Neuronal stem cell (in vitro differentiated cells): ENCODE measurements around the gene TMEM252.

ENCODE experiments used
- DNase-seq: peaks from one replicate; pipeline ENCODE4 v3.0.0-alpha.2; 2013; ENCODE audit warnings: low spot score
- H2AFZ ChIP-seq: one replicate; pipeline ENCODE4 v1.6.1; 2013; ENCODE audit warnings: mild to moderate bottlenecking, low read length, inconsistent platforms
- H2AK5ac ChIP-seq: 2 replicates; pipeline ENCODE4 v1.6.1; 2013; ENCODE audit warnings: low read depth, mild to moderate bottlenecking, inconsistent platforms, low read length, moderate library complexity, mixed read lengths
- H2BK120ac ChIP-seq: 2 replicates; pipeline ENCODE4 v1.6.1; 2013; ENCODE audit warnings: low read depth, mild to moderate bottlenecking, inconsistent platforms, low read length, moderate library complexity, mixed read lengths
- H2BK12ac ChIP-seq: one replicate; pipeline ENCODE4 v1.6.1; 2013; ENCODE audit warnings: low read length, inconsistent platforms
- H2BK15ac ChIP-seq: 2 replicates; pipeline ENCODE4 v1.6.1; 2013; ENCODE audit warnings: mild to moderate bottlenecking, low read length, inconsistent platforms, mixed read lengths
- H2BK5ac ChIP-seq: one replicate; pipeline ENCODE4 v1.6.1; 2013; ENCODE audit warnings: inconsistent platforms, mild to moderate bottlenecking, low read length, moderate library complexity
- H3K14ac ChIP-seq: one replicate; pipeline ENCODE4 v1.6.1; 2013; ENCODE audit warnings: low read length, inconsistent platforms
- H3K18ac ChIP-seq: 2 replicates; pipeline ENCODE4 v1.6.1; 2013; ENCODE audit warnings: low read length, inconsistent platforms
- H3K23ac ChIP-seq: 2 replicates; pipeline ENCODE4 v1.6.1; 2013; ENCODE audit warnings: low read depth, mild to moderate bottlenecking, mixed read lengths, low read length, inconsistent platforms; ENCODE audit not compliant: poor library complexity
- H3K27ac ChIP-seq: replicated peaks from 3 replicates; pipeline ENCODE4 v1.5.1; 2013; ENCODE audit warnings: low read length, inconsistent platforms
- H3K27me3 ChIP-seq, 3 experiments: 2 replicates each; pipeline ENCODE4 v1.6.1; 2013; ENCODE audit warnings: low read length in 3 of 3, mild to moderate bottlenecking in 2 of 3, inconsistent platforms in 1 of 3, low read depth in 1 of 3, mixed read lengths in 1 of 3, moderate library complexity in 1 of 3; ENCODE audit not compliant: control insufficient read depth in 3 of 3, insufficient read depth in 3 of 3
- H3K36me3 ChIP-seq, 2 donors: replicated peaks in 1 of 2; 2 replicates each; pipeline ENCODE4 v1.6.1; 2013; ENCODE audit warnings: low read length in 2 of 2; ENCODE audit not compliant: control insufficient read depth in 2 of 2, insufficient read depth in 2 of 2
- H3K4ac ChIP-seq: 2 replicates; pipeline ENCODE4 v1.6.1; 2013; ENCODE audit warnings: inconsistent platforms, mild to moderate bottlenecking, low read length, moderate library complexity
- H3K4me1 ChIP-seq, 2 donors: 1 replicate in 1 of 2; 2 replicates in 1 of 2; pipeline ENCODE4 v1.6.1; 2013; ENCODE audit warnings: low read length in 2 of 2, low read depth in 1 of 2; ENCODE audit not compliant: control insufficient read depth in 2 of 2, insufficient read depth in 1 of 2
- H3K4me2 ChIP-seq: one replicate; pipeline ENCODE4 v1.6.1; 2013; ENCODE audit warnings: mild to moderate bottlenecking, low read length, inconsistent platforms; ENCODE audit not compliant: insufficient read depth, poor library complexity, severe bottlenecking
- H3K4me3 ChIP-seq, 2 donors: 2 replicates each; pipeline ENCODE4 v1.5.1; 2013; ENCODE audit warnings: low read length in 2 of 2, mild to moderate bottlenecking in 2 of 2, inconsistent platforms in 1 of 2, moderate library complexity in 1 of 2
- H3K79me1 ChIP-seq: one replicate; pipeline ENCODE4 v1.6.1; 2013; ENCODE audit warnings: low read depth, mild to moderate bottlenecking, inconsistent platforms, low read length, moderate library complexity
- H3K9ac ChIP-seq: one replicate; pipeline ENCODE4 v1.6.1; 2013; ENCODE audit warnings: mild to moderate bottlenecking, low read depth, low read length, inconsistent platforms; ENCODE audit not compliant: poor library complexity
- H3K9me3 ChIP-seq, 2 donors: replicated peaks in 1 of 2; 2 replicates each; pipeline versions ENCODE3 to v1.6.1; 2013; ENCODE audit warnings: low read length in 2 of 2, mild to moderate bottlenecking in 2 of 2, inconsistent platforms in 1 of 2, low read depth in 1 of 2, mixed read lengths in 1 of 2, moderate library complexity in 1 of 2; ENCODE audit not compliant: control insufficient read depth in 2 of 2, insufficient read depth in 1 of 2
- H4K8ac ChIP-seq: one replicate; pipeline ENCODE4 v1.6.1; 2013; ENCODE audit warnings: low read depth, mild to moderate bottlenecking, inconsistent platforms, low read length, moderate library complexity
- H4K91ac ChIP-seq: one replicate; pipeline ENCODE4 v1.6.1; 2013; ENCODE audit warnings: low read length, low read depth, mild to moderate bottlenecking, inconsistent platforms; ENCODE audit not compliant: poor library complexity
- WGBS, 2 donors: extraction: QIAGEN DNeasy Blood & Tissue Kit; methylation state at CpG; one replicate each; pipeline ENCODE4 v1.1.7; 2013; ENCODE audit warnings: missing lambda C conversion rate in 2 of 2, mixed read lengths in 1 of 2; ENCODE audit not compliant: insufficient read length in 2 of 2, insufficient replicate concordance in 1 of 2; ENCODE audit errors: extremely low coverage in 2 of 2; 5-methylcytosine and 5-hydroxymethylcytosine counted together

Gene TMEM252

GRCh38 chr9:68567565-68567964, 26.9 kb upstream of the TMEM252 start:
- Histone ChIP-seq H2BK5ac (no peak overlapping the region), H3K4me1 (peaks cover 3 to 7% of the 10 kb centered on the region in 2 donors), H4K8ac (no peak overlapping the region), H3K9me3 (no peaks in the 10 kb centered on the region), H3K14ac (no peak overlapping the region), H3K27ac (no peak overlapping the region), H3K23ac (no peak overlapping the region), H3K4ac (no peak overlapping the region), H2AK5ac (no peak overlapping the region), H3K4me3 (no peak overlapping the region), H3K18ac (no peak overlapping the region), H2BK12ac (no peak overlapping the region), H2AFZ (no peak overlapping the region), H3K4me2 (no peak overlapping the region), H2BK120ac (peak overlapping the region; percentile 42), H3K79me1 (no peaks in the 10 kb centered on the region), H4K91ac (no peak overlapping the region), H3K27me3 (no peaks in the 10 kb centered on the region), H3K36me3 (no peaks in the 10 kb centered on the region), H3K9ac (no peak overlapping the region), H2BK15ac (no peak overlapping the region)
- WGBS, 2 donors = no CpG with 5 or more reads among the region's 3 CpGs
- DNase-seq = no peak

GRCh38 chr9:68562461-68562860, 21.8 kb upstream of the TMEM252 start:
- H3K4ac ChIP-seq = no peak overlapping the region
- no peaks in the 10 kb centered on the region for H3K36me3 ChIP-seq
- no peak overlapping the region for H3K4me3 ChIP-seq
- no peak overlapping the region for H2BK12ac ChIP-seq
- no CpG with 5 or more reads among the region's 2 CpGs for WGBS, 2 donors
- H2BK5ac ChIP-seq = no peak overlapping the region
- H3K9ac ChIP-seq = no peak overlapping the region
- H3K14ac ChIP-seq = no peak overlapping the region
- no peak overlapping the region for H3K18ac ChIP-seq
- H3K4me1 ChIP-seq = peaks cover 3 to 7% of the 10 kb centered on the region in 2 donors
- H3K23ac ChIP-seq = no peak overlapping the region
- H4K8ac ChIP-seq = no peak overlapping the region
- no peak overlapping the region for H4K91ac ChIP-seq
- H3K27me3 ChIP-seq = no peaks in the 10 kb centered on the region
- H3K27ac ChIP-seq = no peak overlapping the region
- H3K79me1 ChIP-seq = no peaks in the 10 kb centered on the region
- no peak overlapping the region for H2AK5ac ChIP-seq
- H3K9me3 ChIP-seq = no peaks in the 10 kb centered on the region
- H2BK15ac ChIP-seq = no peak overlapping the region
- H3K4me2 ChIP-seq = no peak overlapping the region
- H2AFZ ChIP-seq = no peak overlapping the region
- H2BK120ac ChIP-seq = no peak overlapping the region
- DNase-seq = no peak

GRCh38 chr9:68560071-68560844, 19.6 kb upstream of the TMEM252 start:
- Histone ChIP-seq H3K4me1 (peaks cover 12 to 13% of the 10 kb centered on the region in 2 donors), H3K9ac (no peak overlapping the region), H3K36me3 (no peaks in the 10 kb centered on the region), H3K9me3 (no peaks in the 10 kb centered on the region), H2BK5ac (no peak overlapping the region), H2BK12ac (no peak overlapping the region), H3K4me2 (no peak overlapping the region), H3K27ac (no peak overlapping the region), H2AFZ (peak overlapping the region; percentile 69), H2BK15ac (no peak overlapping the region), H3K23ac (no peak overlapping the region), H3K14ac (no peak overlapping the region), H2BK120ac (no peak overlapping the region), H3K27me3 (no peaks in the 10 kb centered on the region), H3K4ac (no peak overlapping the region), H4K91ac (no peak overlapping the region), H3K18ac (peak overlapping the region; percentile 42), H3K4me3 (no peak overlapping the region), H2AK5ac (no peak overlapping the region), H4K8ac (no peak overlapping the region), H3K79me1 (no peaks in the 10 kb centered on the region)
- DNase-seq = no peak
- WGBS, 2 donors = no CpG with 5 or more reads among the region's 14 CpGs

GRCh38 chr9:68558545-68558944, 17.9 kb upstream of the TMEM252 start:
- H3K4me2 ChIP-seq = no peak overlapping the region
- no peak overlapping the region for H4K8ac ChIP-seq
- H2BK12ac ChIP-seq = no peak overlapping the region
- peaks cover 19 to 23% of the 10 kb centered on the region in 2 donors for H3K4me1 ChIP-seq
- no peak overlapping the region for H4K91ac ChIP-seq
- no peak overlapping the region for H3K18ac ChIP-seq
- H2AK5ac ChIP-seq = no peak overlapping the region
- no peaks in the 10 kb centered on the region for H3K79me1 ChIP-seq
- no peak overlapping the region for H2BK5ac ChIP-seq
- H3K27ac ChIP-seq = no peak overlapping the region
- H3K9me3 ChIP-seq = no peaks in the 10 kb centered on the region
- no peak for DNase-seq
- H3K4ac ChIP-seq = no peak overlapping the region
- H2BK120ac ChIP-seq = no peak overlapping the region
- H2BK15ac ChIP-seq = no peak overlapping the region
- H3K14ac ChIP-seq = no peak overlapping the region
- H2AFZ ChIP-seq = no peak overlapping the region
- H3K27me3 ChIP-seq = no peaks in the 10 kb centered on the region
- H3K36me3 ChIP-seq = no peaks in the 10 kb centered on the region
- WGBS, 2 donors = no CpG with 5 or more reads among the region's 5 CpGs
- H3K9ac ChIP-seq = no peak overlapping the region
- no peak overlapping the region for H3K4me3 ChIP-seq
- no peak overlapping the region for H3K23ac ChIP-seq
